Left ventricle myocardium inferior (tissue), 1 donor: Measurements from ENCODE around the gene LITAF. TPM values are rescaled to one million over a fixed set of nuclear protein-coding genes. Genes with fewer than 3 reads are reported as not detected.
"Not testable (repeated sequence)": the region's sequence is repeated elsewhere in the genome, so short reads cannot be mapped to it uniquely, and the experiment has no call there.

Source experiments
- DNase-seq: peaks from one replicate; pipeline ENCODE4 v3.0.0-alpha.2; 2020
- H3K27ac ChIP-seq: fragments of 200-600 bp; replicated peaks from 2 replicates; pipeline ENCODE4 v1.8.0; 2021
- H3K27me3 ChIP-seq: fragments of 200-600 bp; 2 replicates; pipeline ENCODE4 v1.8.0; 2021; ENCODE audit warnings: low read depth
- H3K36me3 ChIP-seq: fragments of 200-600 bp; 2 replicates; pipeline ENCODE4 v1.8.0; 2021
- H3K4me1 ChIP-seq: fragments of 200-600 bp; 2 replicates; pipeline ENCODE4 v1.8.0; 2021
- H3K4me3 ChIP-seq: fragments of 200-600 bp; 2 replicates; pipeline ENCODE4 v1.8.0; 2021; ENCODE audit warnings: mild to moderate bottlenecking, moderate library complexity
- H3K9me3 ChIP-seq: fragments of 200-600 bp; replicated peaks from 2 replicates; pipeline ENCODE4 v1.8.0; 2021
- intact Hi-C: fragments of 100-400 bp; cut with micrococcal nuclease; formaldehyde crosslinking; loops from one replicate; pipeline ENCODE4 v1.11.0; 2022
- total RNA-seq: library from RNA; stranded (reverse); fragmentation: NEBNext Ultra II Directional; extraction: Animal tissue kit (Norgen Biotek cat#: 25700); gene quantifications from one replicate; pipeline ENCODE4 v1.2.1, GENCODE V29; 2021
- TF ChIP-seq, protein P1 (sequence below): fragments of 200-600 bp; IDR thresholded peaks from 2 replicates; pipeline ENCODE4 v1.8.0; 2021; ENCODE audit warnings: antibody characterized with exemption, mild to moderate bottlenecking, borderline replicate concordance
- donor health status: DM: no; HTN: yes; CAD: no; lungs with severe emphysema.

The LITAF gene
- total RNA-seq, 1 donor from 2014 or later = 55.6 TPM

DNA sequence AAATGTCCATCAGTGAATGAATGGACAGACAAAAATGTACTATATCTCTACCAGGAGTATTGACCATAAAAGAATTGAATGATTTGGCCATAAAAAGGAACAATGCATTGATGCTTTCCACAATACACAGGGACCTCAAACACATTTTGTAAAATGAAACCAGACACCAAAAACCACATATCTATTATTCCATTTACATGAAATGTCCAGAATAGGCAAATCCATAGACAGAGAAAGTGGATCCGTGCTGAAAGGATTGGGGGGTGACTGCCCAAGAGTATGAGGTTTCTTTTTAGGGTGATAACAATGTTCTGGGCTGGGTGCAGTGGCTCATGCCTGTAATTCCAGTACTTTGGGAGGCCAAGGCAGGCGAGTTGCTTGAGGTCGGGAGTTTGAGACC, 6.9 kb upstream of the LITAF start:
- Histone ChIP-seq H3K4me1 (peaks cover 14% of the 10 kb centered on the region), H3K4me3 (no peak overlapping the region), H3K36me3 (no peaks in the 10 kb centered on the region), H3K9me3 (no peaks in the 10 kb centered on the region), H3K27ac (no peak overlapping the region), H3K27me3 (no peaks in the 10 kb centered on the region)
- no peak for DNase-seq
- intact Hi-C loops = no loop called here
- TF ChIP-seq, protein P1, sequence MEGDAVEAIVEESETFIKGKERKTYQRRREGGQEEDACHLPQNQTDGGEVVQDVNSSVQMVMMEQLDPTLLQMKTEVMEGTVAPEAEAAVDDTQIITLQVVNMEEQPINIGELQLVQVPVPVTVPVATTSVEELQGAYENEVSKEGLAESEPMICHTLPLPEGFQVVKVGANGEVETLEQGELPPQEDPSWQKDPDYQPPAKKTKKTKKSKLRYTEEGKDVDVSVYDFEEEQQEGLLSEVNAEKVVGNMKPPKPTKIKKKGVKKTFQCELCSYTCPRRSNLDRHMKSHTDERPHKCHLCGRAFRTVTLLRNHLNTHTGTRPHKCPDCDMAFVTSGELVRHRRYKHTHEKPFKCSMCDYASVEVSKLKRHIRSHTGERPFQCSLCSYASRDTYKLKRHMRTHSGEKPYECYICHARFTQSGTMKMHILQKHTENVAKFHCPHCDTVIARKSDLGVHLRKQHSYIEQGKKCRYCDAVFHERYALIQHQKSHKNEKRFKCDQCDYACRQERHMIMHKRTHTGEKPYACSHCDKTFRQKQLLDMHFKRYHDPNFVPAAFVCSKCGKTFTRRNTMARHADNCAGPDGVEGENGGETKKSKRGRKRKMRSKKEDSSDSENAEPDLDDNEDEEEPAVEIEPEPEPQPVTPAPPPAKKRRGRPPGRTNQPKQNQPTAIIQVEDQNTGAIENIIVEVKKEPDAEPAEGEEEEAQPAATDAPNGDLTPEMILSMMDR = no peak

DNA sequence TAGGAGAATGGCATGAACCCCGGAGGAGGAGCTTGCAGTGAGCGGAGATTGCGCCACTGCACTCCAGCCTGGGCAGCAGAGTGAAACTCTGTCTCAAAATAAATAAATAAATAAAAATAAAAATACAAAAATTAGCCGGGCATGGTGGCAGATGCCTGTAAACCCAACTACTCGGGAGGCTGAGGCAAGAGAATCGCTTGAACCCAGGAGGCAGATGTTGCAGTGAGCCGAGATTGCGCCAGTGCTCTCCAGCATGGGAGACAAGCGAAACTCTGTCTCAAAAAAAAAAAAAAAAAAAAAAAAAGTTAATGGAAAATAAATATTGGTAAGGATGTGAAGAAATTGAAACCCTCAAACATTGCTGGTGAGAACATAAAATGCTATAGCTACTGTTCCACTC, 6.4 kb upstream of the LITAF start:
- H3K9me3 ChIP-seq, DNase-seq, H3K27me3 ChIP-seq, H3K36me3 ChIP-seq, H3K4me1 ChIP-seq, H3K27ac ChIP-seq, H3K4me3 ChIP-seq, intact Hi-C loops: not testable (repeated sequence)

DNA sequence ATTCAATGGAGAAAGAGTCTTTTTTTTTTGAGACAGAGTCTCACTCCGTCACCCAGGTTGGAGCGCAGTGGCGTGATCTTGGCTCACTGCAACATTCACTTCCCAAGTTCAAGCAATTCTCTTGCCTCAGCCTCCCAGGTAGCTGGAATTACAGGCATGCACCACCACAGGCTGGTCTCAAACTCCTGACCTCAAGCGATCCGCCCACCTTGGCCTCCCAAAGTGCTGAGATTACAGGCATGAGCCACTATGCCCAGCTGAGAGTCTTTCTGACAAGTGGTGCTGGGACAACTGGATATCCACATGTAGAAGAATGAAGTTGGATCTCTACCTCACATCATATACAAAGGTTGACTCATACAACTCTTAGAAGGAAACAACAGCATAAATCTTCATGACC, 4.9 kb upstream of the LITAF start:
- peaks cover 12% of the 10 kb centered on the region for H3K4me1 ChIP-seq
- intact Hi-C loops, H3K27me3 ChIP-seq, H3K36me3 ChIP-seq, H3K27ac ChIP-seq, DNase-seq, H3K4me3 ChIP-seq, H3K9me3 ChIP-seq: not testable (repeated sequence)

DNA sequence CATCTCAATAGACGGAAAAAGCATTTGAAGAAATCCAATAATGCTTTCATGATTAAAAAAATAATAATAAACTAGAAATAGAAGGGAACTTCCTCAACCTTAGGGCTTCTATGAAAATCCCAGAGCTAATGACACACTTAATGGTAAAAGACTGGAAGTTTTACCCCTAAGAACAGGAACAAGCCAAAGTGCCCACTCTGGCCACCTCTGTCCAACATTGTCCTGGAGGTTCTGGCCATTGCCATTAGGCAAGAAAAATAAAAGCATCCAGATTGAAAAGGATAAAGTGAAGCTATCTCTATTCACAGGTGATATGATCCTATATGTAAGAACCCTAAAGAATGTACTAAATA, 2.5 kb upstream of the LITAF start:
- DNase-seq = no peak
- intact Hi-C loops = no loop called here

DNA sequence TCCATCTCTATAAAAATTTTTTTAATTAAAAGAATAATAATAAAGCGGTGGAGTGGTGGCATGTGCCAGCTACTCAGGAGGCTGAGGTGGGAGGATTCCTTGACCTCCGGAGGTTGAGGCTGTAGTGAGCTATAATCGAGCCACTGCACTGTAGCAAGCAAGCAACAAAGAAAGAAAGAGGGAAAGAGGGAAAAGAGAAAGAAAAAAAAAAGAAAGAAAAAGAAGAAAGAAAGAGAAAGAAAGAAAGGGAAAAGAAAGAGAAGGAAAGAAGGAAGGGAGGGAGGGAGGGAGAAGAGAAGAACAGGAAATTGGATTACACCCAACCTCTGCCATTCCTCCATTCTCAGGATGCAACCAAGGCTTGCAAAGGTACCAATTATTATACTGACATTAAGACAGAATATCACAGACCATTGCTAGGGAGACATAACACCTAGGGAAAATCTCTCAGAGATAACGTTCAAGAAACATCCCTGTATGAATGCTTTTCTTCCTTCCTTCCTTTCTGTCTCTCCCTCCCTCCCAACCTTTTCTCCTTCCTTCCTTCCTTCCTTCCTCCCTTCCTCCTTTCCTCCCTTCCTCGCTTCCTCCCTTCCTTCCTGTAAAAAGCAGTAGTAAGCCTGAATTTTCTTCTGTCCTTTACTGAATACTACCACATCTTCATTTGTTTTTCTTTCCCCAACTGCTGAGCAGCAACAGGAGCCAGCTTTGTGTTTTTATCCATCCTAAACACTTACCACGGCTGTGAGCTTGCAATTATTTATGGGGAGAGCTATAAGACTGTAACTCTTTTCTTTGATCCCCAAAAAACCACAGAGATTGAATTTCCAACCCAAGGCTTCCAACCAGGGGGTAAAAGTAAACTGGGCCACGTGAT, 1.8 kb upstream of the LITAF start:
- Histone ChIP-seq H3K4me1 (peaks cover 36% of the 10 kb centered on the region), H3K4me3 (no peak overlapping the region), H3K27me3 (peaks cover 12% of the 10 kb centered on the region), H3K36me3 (no peaks in the 10 kb centered on the region), H3K27ac (no peak overlapping the region), H3K9me3 (peaks cover 6% of the 10 kb centered on the region)
- TF ChIP-seq, protein P1 = no peak
- intact Hi-C loops = no loop called here
- no peak for DNase-seq

More for the DNA sequence above, 2.5 kb upstream of the LITAF start:
- H3K27me3 ChIP-seq = peaks cover 12% of the 10 kb centered on the region
- peaks cover 29% of the 10 kb centered on the region for H3K4me1 ChIP-seq
- H3K4me3 ChIP-seq = no peak overlapping the region
- no peaks in the 10 kb centered on the region for H3K36me3 ChIP-seq
- peaks cover 6% of the 10 kb centered on the region for H3K9me3 ChIP-seq
- TF ChIP-seq, protein P1 = no peak
- H3K27ac ChIP-seq = no peak overlapping the region

DNA sequence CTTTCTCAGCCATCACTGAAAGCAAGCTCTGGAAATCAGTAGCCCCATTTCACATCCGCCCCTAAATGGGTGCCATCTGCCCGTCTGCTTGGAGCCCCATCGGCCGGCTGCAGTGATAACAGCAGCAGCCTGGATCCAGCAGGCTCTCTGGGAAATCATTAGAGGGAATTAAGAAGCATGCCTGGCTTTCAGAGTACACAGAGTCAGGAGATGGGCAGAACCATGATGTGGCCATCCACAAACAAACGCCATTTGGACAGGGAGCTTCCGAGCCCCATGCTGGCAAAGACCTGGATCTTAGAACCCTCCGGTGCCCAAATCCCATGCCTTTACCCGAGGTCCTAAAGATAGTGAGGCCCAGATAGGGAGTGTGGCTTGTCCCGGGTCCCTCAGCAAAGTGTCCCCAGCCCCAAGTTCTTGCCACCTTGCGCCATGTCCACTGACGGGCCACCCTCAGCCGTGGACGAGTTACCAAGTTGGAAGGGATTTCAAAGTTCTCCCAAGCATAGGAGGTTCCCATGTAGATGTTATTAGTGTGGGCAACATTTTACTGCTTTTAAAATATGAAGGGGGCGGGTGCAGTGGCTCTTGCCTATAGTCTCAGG, 1.0 kb upstream of the LITAF start:
- TF ChIP-seq, protein P1 = no peak
- Histone ChIP-seq H3K4me3 (peak overlapping the region; percentile 73), H3K36me3 (no peaks in the 10 kb centered on the region), H3K27ac (peak overlapping the region; percentile 90), H3K27me3 (peaks cover 12% of the 10 kb centered on the region), H3K4me1 (peaks cover 44% of the 10 kb centered on the region), H3K9me3 (peaks cover 6% of the 10 kb centered on the region)
- intact Hi-C loops = no loop called here
- DNase-seq = peak; percentile 11
